NCI-H748 (cell line): ENCODE measurements around the gene DNAJC25.

Source experiments
- DNase-seq: peaks from one replicate; lab custom pipeline; 2025; ENCODE audit not compliant: unreplicated experiment; lab: John Stamatoyannopoulos, UW

The DNAJC25 gene

GRCh38 chr9:111627260-111627963 lies 3.7 kb upstream of the DNAJC25 start:
- DNase-seq = no peak

GRCh38 chr9:111628411-111628810 lies 2.7 kb upstream of the DNAJC25 start:
- no peak for DNase-seq

DNA sequence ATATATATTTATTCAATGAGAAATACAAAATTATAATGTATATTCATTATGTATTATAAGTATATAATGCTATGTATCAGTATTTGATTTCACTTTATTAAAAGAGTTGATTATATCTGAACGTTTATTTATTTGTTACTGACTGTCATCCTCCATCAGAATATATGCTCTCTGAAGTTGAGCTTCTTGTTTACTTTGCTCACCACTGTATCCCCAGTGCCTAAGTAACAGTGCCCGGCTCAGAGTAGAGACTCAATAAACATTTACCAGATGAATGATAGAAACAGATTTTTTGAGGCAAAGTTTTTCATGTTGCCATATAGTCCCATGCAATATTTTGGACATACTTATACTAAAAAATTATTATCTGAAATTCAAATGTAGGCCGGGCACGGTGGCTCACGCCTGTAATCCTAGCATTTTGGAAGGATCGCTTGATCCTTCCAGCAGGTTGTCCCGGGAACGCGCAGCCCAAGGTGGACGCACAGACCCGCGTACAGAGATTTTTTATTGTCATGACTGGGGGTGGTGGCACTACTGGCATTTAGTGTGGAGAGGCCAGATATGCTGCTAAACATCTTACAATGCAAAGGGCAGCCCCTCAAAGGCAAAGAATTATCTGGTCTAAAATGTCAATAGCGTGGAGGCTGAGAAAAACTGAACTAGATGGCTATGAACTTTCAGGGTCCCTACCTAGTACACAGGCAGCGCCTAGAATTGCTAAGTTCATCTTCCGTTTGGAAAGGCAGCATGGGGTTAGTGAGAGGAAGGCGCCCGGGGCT lies 761 bp upstream of the DNAJC25 start:
- DNase-seq = peak; percentile 43

GRCh38 chr9:111630964-111631213 lies 245 bp upstream of the DNAJC25 start:
- no peak for DNase-seq

DNA sequence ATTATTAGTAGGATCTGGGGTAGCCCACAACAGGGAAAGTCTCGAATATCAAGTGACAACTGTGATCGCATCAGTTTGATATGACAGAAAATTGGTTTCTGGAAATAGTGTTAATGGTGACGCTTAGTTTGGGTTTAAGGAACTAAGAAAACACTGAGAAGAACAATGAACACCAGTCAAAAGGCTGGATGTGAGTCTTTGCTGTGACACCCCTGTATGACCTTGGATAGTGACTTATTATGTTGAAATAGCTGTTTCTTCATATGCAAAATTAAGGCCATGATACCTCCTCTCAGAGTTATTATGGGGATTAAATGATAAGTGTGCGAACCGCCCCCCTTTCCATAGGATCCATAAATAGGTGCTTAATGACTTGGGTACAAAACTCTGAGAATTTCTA lies 926 bp downstream of the DNAJC25 start:
- no peak for DNase-seq

- no peak for DNase-seq
Measured at GRCh38 chr9:111632695-111633388, 1.7 kb downstream of the DNAJC25 start.

DNA sequence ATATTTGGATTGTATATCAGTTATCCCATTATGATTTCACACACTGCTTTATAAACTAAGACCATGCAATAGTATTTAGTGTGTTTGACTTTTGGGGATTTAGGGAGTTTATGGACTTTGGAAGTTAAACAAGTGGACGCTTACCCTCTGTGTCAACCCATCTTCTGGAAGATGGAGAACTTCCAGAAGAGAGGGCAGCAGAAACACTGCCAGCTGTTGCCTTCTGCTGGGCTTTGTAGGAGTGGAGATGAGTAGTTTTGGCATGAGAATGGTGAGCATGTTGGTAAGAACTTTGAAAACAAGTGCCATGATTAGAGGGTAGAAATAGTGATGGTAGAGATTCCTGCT lies 2.2 kb downstream of the DNAJC25 start:
- no peak for DNase-seq

DNA sequence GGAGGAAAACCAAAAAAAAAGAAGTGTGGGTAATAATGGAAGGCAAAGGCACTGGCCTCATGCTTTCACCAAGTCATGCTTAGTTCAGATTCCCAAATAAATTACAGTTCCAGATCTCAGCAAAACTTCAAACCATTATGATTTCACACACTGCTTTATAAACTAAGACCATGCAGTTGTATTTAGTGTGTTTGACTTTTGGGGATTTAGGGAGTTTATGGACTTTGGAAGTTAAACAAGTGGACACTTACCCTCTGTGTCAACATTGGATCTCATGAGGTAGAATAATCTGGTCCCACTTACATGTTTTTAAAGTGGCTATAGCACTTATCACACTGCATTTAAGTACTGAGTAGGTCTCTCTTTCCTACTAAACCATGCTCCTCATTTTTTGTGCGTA lies 3.7 kb downstream of the DNAJC25 start:
- no peak for DNase-seq

DNA sequence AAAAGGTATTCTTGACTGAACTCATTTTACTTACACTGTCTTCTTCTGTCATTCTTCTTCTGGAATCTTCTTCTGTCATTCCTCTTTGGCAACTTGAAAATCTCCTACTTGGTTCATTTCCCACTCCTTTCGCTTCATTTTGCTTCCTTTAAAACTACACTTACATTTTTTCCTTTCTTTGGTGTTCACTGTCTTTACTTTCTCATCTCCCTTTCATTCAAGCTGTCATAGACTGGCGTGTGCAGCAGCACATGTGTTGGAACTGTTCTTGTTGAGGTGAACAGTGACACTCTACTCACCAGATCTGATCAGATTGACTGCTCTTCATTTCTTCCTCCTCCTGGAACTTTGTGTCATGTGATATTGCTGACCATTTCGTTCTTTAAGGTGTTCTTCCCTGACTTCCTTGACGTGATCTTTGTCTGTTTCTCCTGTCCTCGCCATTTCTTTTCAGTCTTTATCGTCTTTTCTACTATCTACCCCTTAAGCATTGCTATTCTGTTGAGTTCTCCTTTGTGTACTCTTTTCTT lies 6.4 kb downstream of the DNAJC25 start:
- no peak for DNase-seq

GRCh38 chr9:111644195-111644772 lies 13.2 kb downstream of the DNAJC25 start:
- no peak for DNase-seq

GRCh38 chr9:111645806-111646205 lies 14.7 kb downstream of the DNAJC25 start:
- no peak for DNase-seq

- DNase-seq = no peak
Measured at GRCh38 chr9:111646417-111646816, 15.3 kb downstream of the DNAJC25 start.

DNA sequence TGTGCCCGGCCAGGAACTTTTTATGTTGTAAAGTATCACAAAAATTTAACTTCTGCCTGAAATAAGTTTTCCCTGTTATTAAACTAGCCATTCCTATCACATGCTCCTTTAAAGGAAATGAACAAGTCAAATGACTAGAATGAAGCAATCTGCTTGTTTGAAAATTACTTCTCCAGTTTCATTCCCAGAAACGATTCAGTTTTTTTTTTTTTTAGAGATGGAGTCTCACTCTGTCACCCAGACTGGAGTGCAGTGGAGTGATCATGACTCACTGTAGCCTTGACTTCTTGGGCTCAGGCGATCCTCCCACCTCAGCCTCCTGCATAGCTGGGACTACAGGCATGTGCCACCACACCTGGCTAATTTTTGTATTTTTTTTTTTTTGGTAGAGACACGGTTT lies 16.9 kb downstream of the DNAJC25 start:
- no peak for DNase-seq

GRCh38 chr9:111649016-111649415 lies 17.9 kb downstream of the DNAJC25 start:
- no peak for DNase-seq

DNA sequence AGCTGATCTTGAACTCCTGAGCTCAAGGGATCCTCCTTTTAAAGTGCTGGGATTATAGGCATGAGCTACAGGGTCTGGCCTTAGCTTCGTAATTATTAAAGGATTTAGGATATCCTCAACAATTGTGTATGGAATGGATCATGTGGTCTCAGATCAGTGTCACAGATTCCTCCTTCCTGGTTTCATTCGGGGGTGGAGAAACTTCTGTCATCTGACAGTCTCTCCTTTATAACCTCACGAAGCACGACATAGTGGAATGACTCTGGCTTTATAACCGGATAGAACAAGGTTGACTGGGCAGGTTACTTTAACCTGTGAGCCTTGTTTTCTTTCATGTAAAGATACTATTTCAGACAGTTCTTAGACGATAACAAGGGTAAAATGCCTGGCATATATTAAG lies 25.9 kb downstream of the DNAJC25 start:
- DNase-seq = no peak

- no peak for DNase-seq
Measured at GRCh38 chr9:111658943-111659342, 27.8 kb downstream of the DNAJC25 start.

GRCh38 chr9:111659691-111660090 lies 28.6 kb downstream of the DNAJC25 start:
- DNase-seq = no peak

DNA sequence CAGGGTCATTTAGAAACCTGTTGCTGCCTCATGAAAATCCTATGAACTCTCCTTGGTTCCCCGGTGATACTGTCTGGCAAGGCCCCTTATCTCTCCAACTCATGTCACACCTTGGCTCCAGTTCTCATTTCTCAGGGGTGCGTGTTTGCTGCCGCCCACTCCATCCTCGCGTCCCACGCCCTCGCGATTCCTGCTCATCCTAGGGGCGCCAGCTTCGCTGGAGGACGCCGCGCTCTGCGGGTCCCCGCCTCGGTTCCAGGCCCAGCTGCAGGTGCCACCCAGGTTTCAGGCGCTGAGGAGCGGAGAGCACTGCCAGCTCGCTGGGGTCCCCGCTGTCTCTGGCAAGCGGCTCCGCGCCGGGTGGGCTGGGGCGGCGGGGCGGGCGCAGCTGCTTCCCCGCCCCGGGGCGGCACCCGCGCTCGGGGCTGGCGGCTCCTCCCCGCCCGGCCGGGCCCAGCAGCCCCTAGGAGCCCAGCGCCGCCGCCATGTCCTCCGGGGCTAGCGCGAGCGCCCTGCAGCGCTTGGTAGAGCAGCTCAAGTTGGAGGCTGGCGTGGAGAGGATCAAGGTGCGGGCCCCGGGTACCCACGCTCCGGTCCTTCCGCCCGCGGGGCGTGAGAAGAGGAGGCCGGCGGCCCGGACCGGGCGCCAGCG lies 30.1 kb downstream of the DNAJC25 start, which contains the start of gene GNG10:
TSS of gene GNG10 (plus strand) at position 456 of the 652 bp plus-strand sequence. CDS start at position 486, 30 bp downstream.
- peak; percentile 63 for DNase-seq

DNA sequence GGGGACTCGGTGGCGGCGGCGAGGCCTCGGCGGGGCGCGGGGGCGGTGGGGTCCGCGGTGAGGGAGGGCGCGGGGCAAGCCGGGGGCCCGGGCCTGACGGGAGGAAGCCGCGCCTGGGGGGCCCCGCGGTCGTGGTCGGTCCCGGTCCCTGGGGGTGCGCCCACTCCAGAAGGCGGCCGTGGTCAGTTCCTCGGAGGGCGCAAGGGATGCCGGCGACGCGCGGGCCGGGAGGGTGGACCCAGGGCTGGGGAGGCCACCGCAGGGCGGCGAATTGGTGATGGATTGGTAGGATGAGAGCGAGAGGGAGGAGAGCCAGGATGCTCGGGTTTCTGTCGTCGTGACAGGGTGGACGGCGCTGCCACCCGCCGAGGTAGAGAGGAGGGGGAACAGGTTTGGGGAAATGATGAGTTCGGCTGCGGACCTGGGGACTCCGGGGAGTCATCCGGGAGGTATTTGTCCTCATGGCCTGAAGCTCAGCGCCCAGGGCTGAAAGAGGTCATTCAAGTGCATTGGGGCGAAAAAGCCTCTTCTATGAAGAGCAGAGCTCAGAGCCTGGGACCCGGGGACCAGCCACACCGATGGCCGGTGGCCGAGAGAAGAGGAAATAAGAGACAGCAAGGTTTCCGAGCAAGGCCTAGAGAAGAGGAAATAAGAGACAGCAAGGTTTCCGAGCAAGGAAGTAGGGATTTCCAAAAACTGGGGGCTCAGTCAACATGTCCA lies 30.8 kb downstream of the DNAJC25 start:
- DNase-seq = peak; percentile 56

DNA sequence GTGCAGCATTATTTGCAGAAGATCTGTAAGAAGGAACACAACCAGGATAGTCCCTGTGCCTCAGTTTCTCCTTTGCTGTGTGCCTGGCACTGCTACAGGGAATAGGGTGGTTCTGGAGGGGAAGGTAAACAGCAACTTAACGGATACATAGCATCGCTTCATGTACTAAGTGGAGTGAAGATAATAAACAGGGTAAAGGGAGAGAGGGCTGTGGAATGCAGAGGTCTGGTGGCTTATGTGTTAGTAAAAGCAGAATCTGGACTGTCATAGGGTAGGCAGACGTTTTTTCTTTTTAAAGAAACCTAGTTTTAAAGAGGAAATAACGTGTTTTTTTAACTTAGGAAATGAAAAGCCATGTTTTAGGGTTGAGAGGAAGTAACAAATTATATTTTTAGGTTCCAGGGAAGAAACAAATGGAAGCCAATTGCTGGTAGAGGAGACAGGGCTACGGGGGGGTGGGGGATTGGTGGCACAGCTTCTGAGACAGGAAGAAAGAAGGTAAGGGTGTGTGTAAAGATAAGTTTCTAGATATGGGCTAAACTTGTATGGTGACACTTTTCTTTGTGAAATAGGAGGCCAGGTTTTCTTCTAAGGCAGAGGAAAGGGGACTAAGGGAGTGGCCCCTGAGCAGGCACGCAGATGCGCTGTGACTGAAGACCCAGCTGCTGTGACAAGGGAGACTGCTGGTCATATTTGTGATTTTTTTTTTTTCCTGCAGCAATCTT lies 31.6 kb downstream of the DNAJC25 start:
- DNase-seq = no peak
